Endometrial microvascular endothelial cells (primary cell): ENCODE data around the gene ZNF212. TPM values are rescaled to one million over a fixed set of nuclear protein-coding genes. Genes with fewer than 3 reads are reported as not detected.

ENCODE experiments used
- in situ Hi-C: cut with HindIII; loops from 2 replicates; pipeline ENCODE4 v1.10.0; 2017; ENCODE audit warnings: low sequenced_read_pairs, low pct_unique_long_range_greater_than_20kb; ENCODE audit errors: inconsistent ontology term
- total RNA-seq: library from RNA; depleted of rRNA; stranded (reverse); fragments of >200 nt; gene quantifications from one replicate; pipeline ENCODE4 v1.2.3, GENCODE V29; 2015; ENCODE audit errors: inconsistent ontology term

The ZNF212 gene
- total RNA-seq, 1 donor from 2014 or later = 2.7 TPM

DNA sequence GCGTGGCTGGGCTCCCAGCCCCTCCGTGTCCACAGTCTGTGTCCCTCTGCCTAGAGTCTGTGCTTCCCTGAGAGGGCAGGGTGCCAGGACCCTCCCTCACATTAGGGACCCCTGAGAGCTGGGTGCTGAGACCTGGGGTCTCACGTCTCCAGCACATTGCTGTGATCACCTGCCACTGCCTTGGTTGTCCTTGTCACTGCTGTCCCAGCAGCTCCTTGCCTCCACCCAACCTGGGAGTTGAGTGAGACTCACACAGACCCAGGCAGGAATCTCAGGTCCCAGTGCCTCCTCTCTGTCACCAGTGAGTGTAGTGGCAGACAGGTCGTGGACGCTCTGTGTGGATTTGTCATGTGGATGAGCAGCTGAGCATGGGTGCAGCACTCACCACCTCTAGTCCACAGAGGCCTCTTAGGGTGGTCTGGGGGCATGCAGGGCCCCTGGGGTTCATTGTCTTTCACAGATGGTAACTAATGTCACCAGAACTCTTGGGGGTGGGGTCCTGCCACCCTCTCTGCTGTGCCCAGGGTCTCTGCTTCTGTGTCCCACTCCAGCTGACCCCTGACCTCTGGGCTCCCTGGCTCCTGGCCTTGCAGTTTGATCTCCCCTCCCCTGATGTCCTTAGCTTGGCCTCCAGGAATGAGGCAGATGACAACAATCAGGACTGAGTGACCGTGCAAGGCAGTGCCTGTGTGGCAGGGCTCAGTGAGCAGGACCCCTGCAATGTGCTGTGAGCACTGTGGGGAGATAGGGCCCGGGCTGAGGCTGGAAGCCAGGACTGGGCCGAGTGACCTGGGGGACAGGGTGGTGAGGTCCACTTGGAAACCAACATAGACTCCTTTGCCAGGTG lies 41.4 kb downstream of the ZNF212 start:
- in situ Hi-C loops = no loop called here

DNA sequence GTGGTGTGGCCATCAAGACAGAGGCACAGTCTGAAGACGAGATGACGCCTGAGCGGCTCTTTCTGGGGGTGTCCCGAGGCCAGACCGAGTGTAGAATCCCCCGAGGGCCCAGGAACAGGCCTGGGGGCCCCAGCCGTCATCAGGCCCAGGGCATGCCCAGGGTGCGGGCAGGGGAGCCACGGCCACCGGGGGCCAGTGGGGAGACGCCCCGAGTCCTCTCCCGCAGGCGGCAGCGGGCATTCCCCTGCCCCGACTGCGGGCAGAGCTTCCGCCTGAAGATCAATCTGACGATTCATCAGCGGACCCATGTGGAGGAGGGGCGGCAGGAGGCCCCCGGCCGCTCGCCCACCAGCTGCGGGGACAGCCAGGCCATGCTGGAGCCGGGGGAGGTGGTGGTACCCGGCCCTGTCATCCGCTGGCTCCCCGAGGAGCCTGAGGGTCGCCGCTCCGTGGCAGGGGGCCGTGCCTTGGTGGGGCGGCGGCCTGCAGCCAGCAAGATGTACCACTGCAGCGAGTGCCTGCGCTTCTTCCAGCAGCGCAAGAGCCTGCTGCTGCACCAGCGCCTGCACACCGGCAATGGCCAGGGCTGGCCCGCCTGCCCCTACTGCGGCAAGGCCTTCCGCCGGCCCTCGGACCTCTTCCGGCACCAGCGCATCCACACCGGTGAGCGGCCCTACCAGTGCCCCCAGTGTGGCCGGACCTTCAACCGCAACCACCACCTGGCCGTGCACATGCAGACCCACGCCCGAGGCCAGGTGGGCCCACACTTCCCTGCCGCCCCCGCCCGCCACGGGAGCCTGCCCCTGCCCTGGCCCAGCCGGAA lies 42.3 kb downstream of the ZNF212 start:
- in situ Hi-C loops = no loop called here

DNA sequence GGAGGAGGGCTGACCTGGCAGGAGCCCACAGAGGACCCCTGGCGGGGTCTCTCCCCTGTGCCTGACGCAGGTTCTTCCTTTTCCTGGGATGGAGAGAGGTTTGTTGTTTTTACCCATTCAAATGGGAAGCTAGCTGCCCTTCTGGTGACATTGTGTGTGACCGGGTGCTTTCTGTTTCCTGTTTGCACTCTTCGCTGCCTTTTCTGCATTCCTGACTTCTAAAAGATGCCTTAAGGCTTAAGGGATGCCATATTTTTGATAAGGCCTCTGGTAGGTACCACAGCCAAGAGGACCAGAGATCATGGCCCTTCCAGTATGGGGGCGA lies 42.8 kb downstream of the ZNF212 start:
- in situ Hi-C loops = no loop called here

DNA sequence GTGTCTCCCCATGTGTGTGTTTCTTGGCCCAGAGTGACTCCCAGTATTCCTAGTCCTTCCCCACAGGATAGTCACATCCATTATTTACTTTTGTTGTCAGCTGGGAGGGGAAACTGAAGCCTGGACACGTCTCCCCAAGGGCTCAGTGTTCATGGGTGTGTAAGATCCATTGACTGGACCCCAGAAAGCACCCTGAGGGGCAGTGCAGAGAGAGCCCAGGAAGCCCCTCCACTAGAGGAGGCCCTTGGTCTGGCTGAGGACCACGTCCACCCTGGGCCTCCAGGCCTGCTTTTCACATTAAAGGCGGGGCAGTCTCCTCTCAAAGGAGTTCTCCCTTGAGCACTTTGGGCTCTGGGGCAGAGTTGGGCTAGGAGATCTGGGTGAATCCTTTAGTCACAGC lies 43.9 kb downstream of the ZNF212 start:
- in situ Hi-C loops = no loop called here

DNA sequence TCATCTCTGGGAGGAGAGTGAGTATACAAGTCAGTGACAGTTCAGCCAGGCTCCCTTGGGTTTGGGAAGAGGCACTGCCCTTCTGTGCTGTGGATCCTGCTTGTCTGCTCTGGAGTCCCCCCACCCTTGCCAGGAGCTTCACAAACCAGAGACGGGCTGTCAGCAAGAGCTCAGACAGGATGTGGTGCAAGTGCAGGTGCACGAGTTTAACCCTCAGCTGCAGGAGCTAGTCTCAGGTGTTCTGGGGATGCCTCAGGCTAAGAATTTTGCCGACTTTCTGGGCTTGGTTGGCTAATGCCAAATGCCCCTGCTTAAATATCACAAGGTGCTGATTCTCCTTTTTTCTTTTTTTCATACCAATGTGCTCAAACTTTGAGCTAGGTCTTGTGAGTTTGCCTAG lies 44.9 kb downstream of the ZNF212 start:
- in situ Hi-C loops = no loop called here

DNA sequence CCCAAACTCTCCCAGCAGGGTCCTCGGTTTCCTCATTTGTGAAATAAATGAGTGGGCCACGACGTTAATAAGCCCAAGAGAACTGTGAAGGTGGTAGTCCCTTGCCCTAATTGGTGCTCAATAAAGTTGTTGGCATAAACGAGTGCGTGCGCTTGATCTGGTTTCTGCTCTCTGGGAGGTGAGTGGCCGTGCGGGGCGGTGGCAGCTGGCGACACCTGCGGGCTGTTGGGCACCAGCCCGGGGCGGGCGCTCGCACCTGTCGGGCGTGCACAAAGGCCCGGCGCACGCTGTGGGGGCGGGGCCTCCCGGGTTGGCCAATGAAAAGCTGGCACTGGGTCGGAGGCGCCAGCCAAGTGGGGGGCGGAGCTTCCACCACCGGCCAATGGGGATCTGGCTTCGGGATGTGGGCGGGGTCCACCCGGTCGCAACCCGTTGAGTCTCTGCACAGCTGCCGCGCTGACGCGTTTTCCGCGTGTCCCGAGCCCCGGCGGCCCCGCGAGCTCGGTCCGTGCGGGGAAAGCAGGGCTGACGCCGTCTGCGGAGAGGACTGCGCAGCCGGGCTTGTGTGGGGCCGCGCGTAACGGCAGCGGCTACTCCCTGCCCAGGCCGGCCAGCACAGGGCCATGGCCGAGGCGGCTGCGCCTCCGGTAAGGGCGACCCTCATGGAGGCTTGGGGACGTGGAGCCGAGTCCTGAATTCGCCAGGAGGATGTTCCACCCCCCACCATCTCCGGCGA lies 45.6 kb downstream of the ZNF212 start:
- in situ Hi-C loops = no loop called here

DNA sequence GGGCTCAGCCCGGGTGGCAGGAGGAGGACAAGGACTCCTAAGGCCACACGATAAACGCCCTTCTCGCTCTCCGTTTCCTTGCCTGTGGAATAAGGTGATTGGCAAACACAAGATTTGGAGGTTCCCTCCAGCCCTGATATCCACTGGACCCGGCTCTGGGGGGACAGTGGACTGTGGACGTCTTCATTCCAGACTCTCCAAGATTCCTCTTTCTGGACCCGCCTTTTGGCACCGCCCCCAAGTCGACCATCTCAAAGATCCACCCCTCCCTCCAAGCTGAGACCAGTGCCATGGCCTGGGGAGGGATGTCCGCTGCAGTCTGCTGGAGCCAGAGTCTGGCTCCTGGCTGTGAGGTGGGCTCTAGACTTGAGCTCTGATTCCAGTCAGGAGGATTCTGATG lies 46.2 kb downstream of the ZNF212 start:
- in situ Hi-C loops = no loop called here

DNA sequence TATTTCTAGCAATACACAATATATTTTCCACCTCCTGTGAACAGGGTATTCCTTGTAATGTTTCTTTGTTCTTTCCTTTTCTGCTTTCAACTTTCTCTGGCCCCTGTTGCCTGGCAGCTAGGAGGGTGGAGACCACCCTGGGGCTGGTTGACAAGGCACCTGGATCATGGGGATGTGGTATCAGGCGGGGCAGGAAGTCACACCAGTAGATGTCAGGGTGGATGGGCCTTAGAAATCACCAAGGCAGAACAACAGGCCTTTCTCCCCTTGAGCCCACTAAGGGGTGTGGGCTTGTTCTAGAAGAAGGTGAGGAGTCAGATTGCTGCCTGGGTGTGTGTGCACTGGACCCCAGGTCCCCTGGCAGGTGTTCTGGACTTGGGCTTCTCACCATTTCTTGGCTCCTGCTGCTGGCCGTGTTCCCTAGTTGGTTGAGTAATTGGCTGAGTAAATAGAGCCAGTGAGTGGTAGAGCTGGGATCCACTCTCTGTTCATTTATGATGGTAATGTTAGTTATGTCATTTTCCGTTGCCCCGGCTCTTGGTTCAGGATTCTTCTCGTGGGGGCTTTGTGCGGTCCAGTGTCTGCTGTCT lies 47.5 kb downstream of the ZNF212 start:
- in situ Hi-C loops = no loop called here

DNA sequence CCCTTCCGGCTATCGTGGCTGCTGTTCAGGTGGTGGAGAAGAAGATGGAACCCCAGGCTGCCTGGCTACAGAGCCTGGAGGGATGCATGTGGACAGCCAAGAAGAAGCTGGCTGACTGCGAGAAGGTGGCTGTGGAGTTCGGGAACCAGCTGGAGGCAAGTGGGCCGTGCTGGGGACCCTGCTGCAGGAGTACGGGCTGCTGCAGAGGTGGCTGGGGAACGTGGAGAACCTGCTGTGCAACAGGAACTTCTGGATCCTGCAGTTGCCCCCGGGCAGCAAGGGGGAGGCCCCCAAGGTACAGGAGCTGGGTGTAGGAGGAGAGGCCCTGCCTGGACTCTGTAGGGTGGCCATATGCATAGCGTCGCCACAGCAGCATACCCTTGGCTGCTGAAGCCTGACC lies 48.2 kb downstream of the ZNF212 start:
- in situ Hi-C loops = no loop called here

DNA sequence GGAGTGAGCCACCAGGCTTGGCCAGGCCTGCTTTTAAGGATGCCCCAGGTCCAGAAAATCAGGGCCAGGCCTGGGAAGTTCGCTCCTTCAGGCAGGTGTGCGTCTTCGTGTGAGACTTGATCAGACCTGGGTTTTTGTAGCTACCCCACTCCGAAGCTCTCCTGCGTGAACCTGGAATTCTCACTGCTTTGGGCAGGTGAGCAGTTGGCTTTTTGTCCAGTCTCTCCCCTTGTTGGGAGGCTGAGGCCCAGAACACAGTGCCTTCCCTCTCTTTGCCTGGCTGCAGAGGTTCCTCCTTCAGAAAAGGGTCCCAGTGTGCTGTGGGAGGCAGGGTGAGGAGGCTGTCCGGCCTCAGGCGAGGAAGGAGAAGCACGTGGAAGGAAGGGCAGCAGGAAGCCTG lies 49.8 kb downstream of the ZNF212 start:
- in situ Hi-C loops = no loop called here

DNA sequence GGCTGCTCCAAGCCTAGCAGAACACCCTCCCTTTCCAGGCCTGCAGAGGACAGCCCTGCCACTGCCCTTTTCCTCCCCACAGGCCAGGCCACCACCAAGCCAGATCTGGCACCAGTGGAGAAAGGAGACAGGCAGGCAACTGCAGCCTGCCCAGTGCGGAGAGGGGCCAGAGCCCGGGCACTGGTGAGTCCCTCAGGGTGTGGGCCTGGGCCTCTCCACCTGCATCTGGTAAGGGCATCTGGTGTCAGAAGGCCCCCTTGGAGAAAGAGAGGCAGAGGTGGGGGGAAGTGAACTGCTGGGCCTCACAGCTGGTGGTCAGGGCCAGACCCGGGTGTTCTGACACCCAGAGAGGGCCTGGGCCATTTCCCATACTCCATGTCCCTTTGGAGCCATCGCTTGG lies 50.4 kb downstream of the ZNF212 start:
- in situ Hi-C loops = no loop called here

DNA sequence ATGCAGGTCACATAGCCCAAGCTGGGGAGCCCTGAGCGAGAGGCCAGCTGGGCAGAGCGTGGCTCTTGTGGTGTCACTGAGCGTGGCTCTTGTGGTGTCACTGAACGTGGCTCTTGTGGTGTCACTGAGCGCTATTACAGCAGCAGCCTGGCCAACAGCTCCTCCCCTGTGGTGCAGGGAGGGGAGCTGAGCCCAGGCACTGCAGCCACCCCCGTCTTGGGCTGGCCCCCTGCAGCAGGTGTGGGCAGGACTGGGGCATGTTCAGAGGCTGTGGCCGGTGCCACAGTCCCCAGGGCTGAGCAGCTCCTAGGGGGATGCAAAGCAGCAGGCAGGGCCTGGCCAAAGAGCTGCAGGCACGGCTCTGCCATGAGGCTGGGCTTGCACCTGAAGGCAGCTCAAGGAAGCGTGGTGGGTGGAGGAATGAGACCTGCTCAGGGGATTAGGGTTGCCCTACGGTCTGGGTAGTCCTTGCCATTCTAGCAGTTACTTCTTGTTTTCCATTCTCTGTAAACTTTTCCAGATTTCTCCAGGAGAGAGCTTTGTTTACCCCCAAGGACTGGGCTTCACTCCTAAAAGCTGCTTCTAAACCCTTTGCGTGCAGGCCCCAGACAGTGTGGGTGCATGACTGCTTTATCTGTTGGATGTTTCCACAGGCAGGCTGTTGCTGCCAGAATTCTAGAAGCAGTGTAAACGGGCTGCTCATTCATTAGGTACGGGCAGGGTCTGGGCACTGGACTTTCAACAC lies 51.8 kb downstream of the ZNF212 start:
- in situ Hi-C loops = no loop called here

DNA sequence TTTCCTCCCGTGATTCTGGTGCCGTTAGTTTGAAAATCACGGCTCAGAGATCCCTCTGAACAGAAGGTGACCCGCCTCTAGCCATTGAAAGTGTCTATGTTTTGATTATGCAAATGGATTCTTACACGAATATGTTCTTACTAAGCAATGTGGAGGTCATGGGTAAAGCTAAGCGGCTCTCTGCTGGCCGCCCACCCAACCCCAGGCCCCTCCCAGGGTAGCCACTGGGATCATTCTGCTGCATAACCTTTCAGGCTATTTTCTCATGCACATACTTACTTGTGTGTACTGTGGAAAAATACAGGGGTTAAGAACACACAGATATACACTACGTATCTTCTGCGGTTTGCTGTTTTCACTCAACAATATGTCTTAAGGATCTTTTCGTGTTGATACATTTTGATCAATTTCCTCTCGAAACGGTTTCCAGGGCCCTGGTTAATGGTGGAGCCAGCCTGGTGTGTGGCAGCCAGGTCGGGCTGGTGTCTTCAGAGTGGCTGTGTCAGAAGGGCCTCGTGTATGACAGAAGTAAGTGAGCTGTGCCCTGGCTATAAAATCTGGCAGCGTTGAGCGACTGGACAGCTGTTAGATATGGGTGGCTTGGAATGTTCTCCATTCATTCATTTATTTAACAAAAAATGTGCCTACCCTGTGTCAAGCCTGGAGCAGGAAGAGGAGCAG lies 52.5 kb downstream of the ZNF212 start:
- in situ Hi-C loops = no loop called here

DNA sequence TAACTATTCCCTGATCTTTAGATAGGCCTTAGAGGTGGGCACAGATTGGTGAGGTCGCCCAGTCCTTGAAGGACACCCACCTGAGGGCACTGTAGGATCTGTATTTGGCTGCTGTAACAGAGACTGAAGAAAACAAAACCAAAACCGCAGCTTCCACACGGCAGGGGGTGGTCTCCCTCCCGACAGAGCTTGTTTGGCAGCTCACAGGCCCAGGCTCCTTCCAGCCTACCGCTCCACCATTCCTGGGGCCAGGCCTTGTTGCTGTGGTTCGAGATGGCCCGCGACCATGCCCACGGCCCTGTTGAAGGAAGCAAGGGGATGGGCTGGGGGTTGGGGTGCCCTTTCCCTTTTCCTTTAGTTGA lies 53.0 kb downstream of the ZNF212 start:
- in situ Hi-C loops = no loop called here

DNA sequence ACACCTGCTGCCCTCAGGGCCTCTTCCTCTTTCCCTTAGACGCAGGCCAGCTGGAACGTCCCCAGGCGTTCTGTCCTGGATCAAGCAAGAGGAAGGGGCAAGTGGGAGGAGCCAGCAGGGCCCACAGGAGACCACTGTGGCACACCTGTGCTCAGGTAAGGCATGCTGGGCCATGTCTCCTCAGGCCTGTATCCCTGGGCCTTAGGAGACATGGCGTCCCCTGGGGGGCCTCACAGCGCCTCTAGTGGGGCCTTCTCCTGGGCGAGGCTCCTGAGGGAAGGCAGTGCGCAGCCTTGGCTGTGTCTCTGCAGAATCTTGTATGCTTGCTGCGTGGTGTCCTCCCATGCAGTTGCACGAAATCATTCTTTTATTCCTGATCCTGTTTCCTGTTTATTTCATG lies 53.9 kb downstream of the ZNF212 start:
- in situ Hi-C loops = no loop called here

DNA sequence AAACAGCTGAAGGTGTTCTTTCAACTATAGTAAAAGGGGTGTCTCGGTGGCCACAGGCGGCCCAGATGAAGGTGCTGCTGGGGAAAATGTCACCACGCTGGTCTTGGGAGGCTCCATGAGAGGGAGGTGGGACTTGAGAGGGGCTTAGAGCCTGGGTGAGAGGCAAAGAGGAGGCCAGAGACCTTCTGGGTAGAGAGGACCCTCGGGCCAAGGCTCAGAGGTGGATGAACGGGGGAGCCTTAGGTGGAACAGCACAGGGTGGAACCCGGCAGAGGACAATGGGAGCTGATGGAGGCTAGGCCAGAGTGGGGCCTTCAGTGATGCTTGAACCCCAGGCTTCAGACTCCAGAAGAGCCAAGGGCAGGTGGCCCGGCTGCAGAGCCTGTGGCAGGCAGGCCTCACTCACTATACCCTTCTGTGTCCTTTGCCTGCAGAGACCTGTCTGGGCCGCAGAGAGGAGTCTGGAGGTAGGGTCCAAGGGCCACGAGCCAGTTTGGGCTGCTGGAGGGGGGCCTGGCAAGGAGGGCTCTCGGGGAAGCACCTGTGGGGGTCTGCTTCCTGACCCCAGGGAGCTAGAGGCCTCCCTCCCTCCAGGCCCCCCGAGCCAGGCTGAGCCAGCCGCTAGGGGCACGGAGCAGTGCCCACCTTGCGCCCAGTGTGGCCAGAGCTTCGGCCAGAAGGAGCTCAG lies 54.6 kb downstream of the ZNF212 start:
- in situ Hi-C loops = no loop called here

DNA sequence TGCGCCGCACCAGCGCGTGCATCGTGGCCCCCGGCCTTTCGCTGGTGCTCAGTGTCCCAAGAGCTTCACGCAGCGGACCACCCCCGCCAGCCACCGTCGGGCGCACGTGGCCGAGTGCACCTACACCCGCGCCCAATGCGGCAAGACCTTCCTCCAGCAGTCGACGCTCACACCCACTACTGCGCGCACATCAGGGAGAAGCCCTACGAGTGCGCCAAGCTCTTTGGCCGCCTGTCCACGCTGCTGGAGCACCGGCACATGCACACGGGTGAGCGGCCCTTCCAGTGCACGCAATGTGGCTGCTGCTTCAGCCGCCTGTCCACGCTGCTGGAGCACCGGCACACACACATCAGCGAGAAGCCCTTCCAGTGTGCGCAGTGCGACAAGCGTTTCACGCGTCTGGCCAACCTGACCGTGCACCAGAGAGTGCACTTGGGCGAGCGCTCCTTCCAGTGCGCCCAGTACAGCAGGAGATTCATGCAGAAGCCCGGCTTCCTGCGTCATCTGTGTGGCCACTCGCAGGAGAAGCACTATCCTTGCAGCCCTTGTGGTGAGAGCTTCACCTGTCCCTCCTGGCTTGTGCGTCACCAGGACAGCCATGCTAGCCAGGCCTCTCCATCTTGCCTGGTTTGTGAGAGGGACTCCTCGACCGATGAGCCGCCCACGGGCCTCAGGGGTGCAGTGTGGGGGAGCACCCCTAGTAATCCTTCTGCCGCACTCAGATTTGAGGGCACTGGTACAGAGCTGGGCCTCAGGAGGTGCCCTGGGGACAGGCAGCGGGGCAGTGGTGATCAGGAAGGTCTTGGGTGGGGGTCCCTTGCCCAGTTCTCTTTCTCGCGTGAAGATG lies 55.4 kb downstream of the ZNF212 start:
- in situ Hi-C loops = no loop called here
